NCI-H1105 (cell line): ENCODE results near the gene ATP6V1C2.
"Not testable (repeated sequence)": the region's sequence is repeated elsewhere in the genome, so short reads cannot be mapped to it uniquely, and the experiment has no call there.

Experiments
- DNase-seq: peaks from one replicate; lab custom pipeline; 2025; lab: John Stamatoyannopoulos, UW

ATP6V1C2 gene

GRCh38 chr2:10770956-10771750 lies 49.7 kb downstream of the ATP6V1C2 start:
- DNase-seq, result no peak

- no peak for DNase-seq
Observed at GRCh38 chr2:10771786-10772185, 50.4 kb downstream of the ATP6V1C2 start.

- no peak for DNase-seq
Observed at GRCh38 chr2:10772201-10772867, 50.9 kb downstream of the ATP6V1C2 start.

- no peak for DNase-seq
Observed at GRCh38 chr2:10772868-10773215, 51.4 kb downstream of the ATP6V1C2 start.

GRCh38 chr2:10773821-10774341 lies 52.5 kb downstream of the ATP6V1C2 start:
- DNase-seq, result no peak

- no peak for DNase-seq
Observed at GRCh38 chr2:10774394-10774793, 53.0 kb downstream of the ATP6V1C2 start.

GRCh38 chr2:10775021-10775780 lies 53.8 kb downstream of the ATP6V1C2 start:
- DNase-seq, result no peak

GRCh38 chr2:10775831-10776230 lies 54.4 kb downstream of the ATP6V1C2 start:
- DNase-seq, result no peak

- no peak for DNase-seq
Observed at GRCh38 chr2:10776231-10776977, 55.0 kb downstream of the ATP6V1C2 start.

GRCh38 chr2:10777111-10777841 lies 55.8 kb downstream of the ATP6V1C2 start:
- no peak for DNase-seq

GRCh38 chr2:10777842-10778723 lies 56.7 kb downstream of the ATP6V1C2 start:
- no peak for DNase-seq

- no peak for DNase-seq
Observed at GRCh38 chr2:10778724-10779115, 57.3 kb downstream of the ATP6V1C2 start.

- no peak for DNase-seq
Observed at GRCh38 chr2:10779776-10780490, 58.5 kb downstream of the ATP6V1C2 start.

GRCh38 chr2:10780491-10780820 lies 59.0 kb downstream of the ATP6V1C2 start:
- no peak for DNase-seq

GRCh38 chr2:10780821-10781220 lies 59.4 kb downstream of the ATP6V1C2 start:
- not testable (repeated sequence) for DNase-seq

GRCh38 chr2:10781746-10782145 lies 60.3 kb downstream of the ATP6V1C2 start:
- DNase-seq, result no peak

- DNase-seq, result no peak
Observed at GRCh38 chr2:10783421-10783820, 62.0 kb downstream of the ATP6V1C2 start.

GRCh38 chr2:10784719-10785118 lies 63.3 kb downstream of the ATP6V1C2 start:
- DNase-seq, result no peak

- DNase-seq, result no peak
Observed at GRCh38 chr2:10785260-10785659, 63.8 kb downstream of the ATP6V1C2 start.
